ENCODE measurements around the gene SAE1. TPM values are rescaled to one million over a fixed set of nuclear protein-coding genes. Genes with fewer than 3 reads are reported as not detected.

Gene SAE1
- total and polyA plus RNA-seq, 10 of the 15 experiments (the other 5 are each of a cell fraction or from before 2014, with no cell fraction given): 62.0 to 246 (median 148) TPM

DNA sequence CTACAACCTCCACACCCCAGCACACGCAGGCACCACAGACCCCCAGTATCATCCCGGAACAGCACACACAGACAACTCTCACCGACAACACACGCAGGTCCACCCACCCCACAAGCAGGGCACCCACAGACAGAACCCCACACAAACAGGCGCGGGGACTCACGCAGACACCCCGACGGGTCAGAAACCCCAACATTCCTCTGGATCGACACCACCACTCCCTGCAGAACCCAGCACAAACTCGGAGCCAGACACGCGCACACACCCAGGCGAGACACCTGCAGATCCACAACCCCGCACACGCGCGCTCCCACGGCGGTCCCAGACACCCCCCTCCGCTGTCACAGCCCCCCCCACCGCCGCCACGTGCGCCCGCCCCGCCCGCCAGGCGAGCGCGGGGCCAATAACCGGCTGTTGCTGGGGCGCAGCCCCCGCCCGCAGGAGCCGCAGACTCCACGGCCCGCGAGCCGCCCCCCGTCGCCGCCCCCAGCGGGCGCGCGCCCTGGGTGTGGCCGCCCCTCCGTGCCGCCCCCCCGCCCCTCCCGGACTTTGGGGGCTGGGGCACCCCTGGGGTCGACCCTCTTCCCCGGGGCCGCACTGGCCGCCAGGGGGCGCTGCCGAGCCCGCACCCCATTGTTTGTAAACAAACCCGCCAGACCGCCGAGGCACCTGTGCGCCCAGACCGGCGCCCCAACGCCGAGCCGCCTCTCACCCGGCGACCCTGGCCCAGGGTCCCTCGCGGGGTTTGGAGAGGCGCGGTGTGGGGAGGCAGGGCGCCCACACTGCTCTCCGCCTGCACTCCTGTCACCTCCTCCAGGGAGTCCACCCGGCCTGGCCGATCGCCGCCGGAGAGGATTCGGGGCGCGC, 99.7 kb downstream of the SAE1 start (continued):
- no peak for TF ChIP-seq BCLAF1 (IDR thresholded peaks at IDR 0.05)
- no peak for TF ChIP-seq CHD2 (IDR thresholded peaks at IDR 0.05; ENCODE audit: borderline replicate concordance, low read depth, low read length)
- TF ChIP-seq ZNF274 (IDR thresholded peaks at IDR 0.05; ENCODE audit: insufficient read depth, insufficient read length): no peak
- TF ChIP-seq RB1 (IDR thresholded peaks at IDR 0.05; ENCODE audit: borderline replicate concordance): no peak
- no peak for TF ChIP-seq NRF1 (conservative IDR thresholded peaks at IDR 0.05; ENCODE audit: low read depth, low read length)
- TF ChIP-seq NFXL1 (IDR thresholded peaks at IDR 0.05; ENCODE audit: borderline replicate concordance): no peak
- 0 out of 2 replicates have a peak, but pooled peaks have one; percentile 38 for TF ChIP-seq TCF3 (IDR thresholded peaks at IDR 0.05; ENCODE audit: borderline replicate concordance, insufficient read depth, low read depth, low read length)
- TF ChIP-seq POU2F2 (IDR thresholded peaks at IDR 0.05; ENCODE audit: borderline replicate concordance, low read depth, low read length): no peak
- no peak for TF ChIP-seq JUNB (IDR thresholded peaks at IDR 0.05)
- no peak for TF ChIP-seq CHD1 (IDR thresholded peaks at IDR 0.05; ENCODE audit: low read depth, low read length)
- TF ChIP-seq PRDM15 (CRISPR knock-in tag; IDR thresholded peaks at IDR 0.05): no peak
- no peak for TF ChIP-seq CBFB (IDR thresholded peaks at IDR 0.05; ENCODE audit: low read depth)
- no peak for TF ChIP-seq NR2C2 (IDR thresholded peaks at IDR 0.05; ENCODE audit: borderline replicate concordance, control insufficient read depth, insufficient read length, low read depth)
- no peak for TF ChIP-seq MEF2A (IDR thresholded peaks at IDR 0.05; ENCODE audit: insufficient read depth, low read depth, low read length)
- no peak for TF ChIP-seq SIX5 (IDR thresholded peaks at IDR 0.05; ENCODE audit: low read depth, low read length, severe bottlenecking)
- TF ChIP-seq PAX8 (IDR thresholded peaks at IDR 0.05): no peak
- no peak for TF ChIP-seq NFYA (IDR thresholded peaks at IDR 0.05; ENCODE audit: borderline replicate concordance, low read depth, low read length)
- TF ChIP-seq BHLHE40 (IDR thresholded peaks at IDR 0.05; ENCODE audit: borderline replicate concordance in 1 of 2, low read depth in 2 of 2, low read length in 1 of 2): peak; percentile 77 to 92; a peak in 3 of 4 replicates
- no peak for TF ChIP-seq ATF2 (IDR thresholded peaks at IDR 0.05; ENCODE audit: low read length)
- no peak for TF ChIP-seq STAT1 (conservative IDR thresholded peaks at IDR 0.05)
- TF ChIP-seq RUNX3 (IDR thresholded peaks at IDR 0.05; ENCODE audit: low read length): peak; percentile 42; the same call in 1 of the 2 replicates
- TF ChIP-seq TCF7 (IDR thresholded peaks at IDR 0.05; ENCODE audit: borderline replicate concordance): no peak
- TF ChIP-seq PML (IDR thresholded peaks at IDR 0.05; ENCODE audit: low read length): no peak

Measured in GM12878 (cell line).